ENCODE results near the gene MR1. TPM values are rescaled to one million over a fixed set of nuclear protein-coding genes. Genes with fewer than 3 reads are reported as not detected.

The MR1 gene
- total RNA-seq (10 to 100 TPM; 13.8 to 16.4 TPM), polyA plus RNA-seq (37.7 TPM)

DNA sequence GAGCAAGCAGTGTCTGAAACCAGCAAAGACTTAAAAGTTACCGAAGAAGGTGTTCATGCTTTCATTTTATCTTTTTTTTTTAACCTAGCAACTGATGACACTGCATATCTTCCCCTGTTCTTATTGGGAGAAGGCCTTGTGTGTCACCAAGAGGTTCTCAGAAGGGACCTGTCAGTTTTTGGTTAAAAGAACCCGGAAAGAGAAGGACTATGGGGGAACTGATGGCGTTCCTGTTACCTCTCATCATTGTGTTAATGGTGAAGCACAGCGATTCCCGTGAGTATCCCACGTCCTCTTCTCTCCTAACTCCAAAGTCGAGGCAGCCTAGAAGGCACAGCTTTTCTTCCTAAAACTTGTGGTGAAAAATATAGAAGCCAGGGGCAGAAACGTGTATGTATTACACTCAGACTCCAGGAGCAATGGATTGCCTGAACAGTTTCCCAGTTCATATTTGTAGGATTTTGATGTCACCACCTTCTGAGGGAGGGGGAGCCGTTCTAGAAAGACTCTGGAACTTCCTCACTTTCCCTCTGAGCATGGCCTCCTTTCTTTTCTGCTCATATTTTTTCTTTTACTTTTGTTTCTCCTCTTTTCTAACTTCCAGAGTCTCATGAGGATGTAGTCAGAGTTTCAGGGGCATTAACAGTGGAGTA lies at the start of gene MR1:
TSS of gene MR1 (plus strand) at position 185 of the 653 bp plus-strand sequence. CDS start at position 210, 25 bp downstream.
- Histone ChIP-seq H3K4me1 (ENCODE audit: insufficient read depth, low read length) (peaks cover 53% of the 10 kb centered on the region), H3K4me3 (ENCODE audit: low read length) (peak within 1 kb of the TSS; percentile 81), H3K36me3 (ENCODE audit: insufficient read depth, low read length) (no peaks in the 10 kb centered on the region), H3K9me3 (ENCODE audit: low read length) (no peaks in the 10 kb centered on the region), H3K27me3 (ENCODE audit: insufficient read depth, low read length, poor library complexity, severe bottlenecking) (no peaks in the 10 kb centered on the region), H3K27ac (ENCODE audit: low read depth, low read length) (peak within 1 kb of the TSS; percentile 87)
- Mint-ChIP-seq H3K9me3 (no peaks in the 10 kb centered on the region), H3K36me3 (peaks cover 3 to 29% (median 5%) of the 10 kb centered on the region in 3 donors), H3K4me3 (peak within 1 kb of the TSS; percentile 90 to 99 (median 97)), H3K27me3 (no peaks in the 10 kb centered on the region), H3K27ac (peak within 1 kb of the TSS; percentile 97 to 100 (median 99)), H3K4me1 (peaks cover 50 to 65% (median 65%) of the 10 kb centered on the region in 3 donors)
- DNase-seq = peak; percentile 2 to 87 (median 66)
- CTCF ChIA-PET = interaction anchor here (0.6 to 3.8 kb wide), 7 partner anchors 9 to 130 kb away, joined by 3 to 19 read pairs (median 6); partner anchors contain the start of gene STX6
- POLR2A ChIA-PET = interaction anchor here (0.8 to 2.4 kb wide), 3 partner anchors 11 to 110 kb away, joined by 3 to 25 read pairs (median 13); partner anchors contain the start of genes IER5 and STX6

DNA sequence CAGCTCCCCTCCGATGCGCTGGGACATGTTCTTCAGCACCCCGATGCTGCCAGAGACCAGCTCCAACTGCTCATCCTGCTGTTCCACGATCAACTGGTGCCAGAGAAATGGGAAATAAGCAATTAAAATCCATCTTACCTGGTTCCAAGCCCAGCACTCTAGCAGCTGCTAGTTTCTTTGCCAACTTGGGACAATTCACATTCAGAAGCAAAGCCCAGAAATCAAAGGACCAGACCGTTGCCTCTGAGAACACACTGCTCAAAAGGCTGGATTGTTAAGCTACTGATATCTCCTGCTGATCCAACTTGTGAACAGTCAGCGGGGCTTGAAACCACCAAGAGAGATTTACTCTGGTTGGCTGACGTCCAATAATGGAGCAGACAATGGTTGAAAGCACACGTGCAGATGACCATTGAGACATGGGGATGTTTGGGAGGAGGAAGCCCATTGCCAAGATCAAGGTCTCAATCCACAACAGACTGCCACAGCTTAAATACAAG lies 45.5 kb upstream of the MR1 start:
- ChIA-PET CTCF (no interaction called here), POLR2A (no interaction called here)
- Mint-ChIP-seq H3K9me3 (no peaks in the 10 kb centered on the region), H3K27ac (peak overlapping the region in 1 of 8 donors; percentile 64), H3K4me1 (peaks cover 0 to 3% (median 2%) of the 10 kb centered on the region in 3 donors), H3K36me3 (peaks cover 7 to 92% (median 24%) of the 10 kb centered on the region in 3 donors), H3K4me3 (no peak overlapping the region), H3K27me3 (no peaks in the 10 kb centered on the region)
- Histone ChIP-seq H3K27ac (ENCODE audit: low read depth, low read length) (no peak overlapping the region), H3K27me3 (ENCODE audit: insufficient read depth, low read length, poor library complexity, severe bottlenecking) (no peaks in the 10 kb centered on the region), H3K36me3 (ENCODE audit: insufficient read depth, low read length) (peaks cover 41% of the 10 kb centered on the region), H3K4me1 (ENCODE audit: insufficient read depth, low read length) (no peaks in the 10 kb centered on the region), H3K9me3 (ENCODE audit: low read length) (no peaks in the 10 kb centered on the region), H3K4me3 (ENCODE audit: low read length) (no peak overlapping the region)
- no peak for DNase-seq

DNA sequence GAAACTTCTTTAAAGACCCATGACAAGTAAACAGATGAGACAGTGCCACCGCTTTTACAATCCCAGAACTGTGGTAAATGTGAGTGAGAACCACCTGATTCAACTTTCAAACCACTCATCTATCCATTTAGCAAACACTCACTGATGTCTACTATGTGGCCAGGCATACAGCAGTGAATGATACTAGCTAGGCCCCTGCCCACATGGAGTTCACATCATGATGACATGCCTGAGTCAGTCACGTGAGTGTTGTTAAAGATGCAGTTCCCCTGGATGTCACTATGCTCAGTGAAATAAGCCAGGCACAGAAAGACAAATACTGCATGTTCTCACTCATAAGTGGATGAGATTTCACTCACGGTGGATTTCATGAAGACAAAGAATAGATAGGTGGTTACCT lies 39.5 kb upstream of the MR1 start:
- H3K4me1 ChIP-seq (ENCODE audit: insufficient read depth, low read length) = no peaks in the 10 kb centered on the region
- no peaks in the 10 kb centered on the region for H3K27me3 ChIP-seq (ENCODE audit: insufficient read depth, low read length, poor library complexity, severe bottlenecking)
- Mint-ChIP-seq H3K36me3 (peaks cover 0 to 65% (median 8%) of the 10 kb centered on the region in 3 donors), H3K4me3 (no peak overlapping the region), H3K27ac (peak overlapping the region in 2 of 8 donors; percentile 4 to 6), H3K4me1 (peaks cover 1 to 4% (median 4%) of the 10 kb centered on the region in 3 donors), H3K27me3 (no peaks in the 10 kb centered on the region), H3K9me3 (no peaks in the 10 kb centered on the region)
- ChIA-PET POLR2A (no interaction called here), CTCF (no interaction called here)
- DNase-seq = no peak
- H3K4me3 ChIP-seq (ENCODE audit: low read length) = no peak overlapping the region
- no peak overlapping the region for H3K27ac ChIP-seq (ENCODE audit: low read depth, low read length)
- H3K36me3 ChIP-seq (ENCODE audit: insufficient read depth, low read length) = peaks cover 16% of the 10 kb centered on the region
- no peaks in the 10 kb centered on the region for H3K9me3 ChIP-seq (ENCODE audit: low read length)

DNA sequence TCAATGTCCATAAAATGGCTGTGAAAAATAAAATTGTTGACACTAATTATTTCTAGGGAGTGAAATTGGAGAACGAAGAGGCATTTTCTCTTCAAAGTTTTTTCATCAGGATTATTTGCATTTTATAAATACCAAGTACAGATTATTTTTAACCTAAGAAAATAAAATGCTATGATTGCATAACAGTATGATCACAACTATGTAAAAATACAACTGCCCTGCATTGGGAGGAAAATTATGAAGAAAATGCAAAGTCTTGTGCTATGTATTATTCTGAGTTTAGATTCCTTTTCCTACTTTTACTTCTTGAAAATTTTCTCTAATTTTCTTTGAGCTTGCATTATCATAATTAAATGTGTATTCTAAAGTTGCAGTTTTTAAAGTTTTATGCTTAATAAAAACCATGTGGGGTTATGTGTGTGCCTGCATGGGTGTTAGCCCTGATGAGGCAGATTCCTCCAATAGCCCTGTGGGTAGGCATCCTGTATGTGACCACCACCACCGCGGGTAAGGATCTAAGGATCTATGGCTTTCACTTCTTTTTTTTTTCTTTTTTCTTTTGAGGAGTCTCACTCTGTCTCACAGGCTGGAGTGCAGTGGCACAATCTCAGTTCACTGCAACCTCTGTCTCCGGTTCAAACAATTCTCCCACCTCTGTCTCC lies 35.8 kb upstream of the MR1 start:
- no peaks in the 10 kb centered on the region for H3K27me3 ChIP-seq (ENCODE audit: insufficient read depth, low read length, poor library complexity, severe bottlenecking)
- ChIA-PET POLR2A (no interaction called here), CTCF (no interaction called here)
- peaks cover 4% of the 10 kb centered on the region for H3K36me3 ChIP-seq (ENCODE audit: insufficient read depth, low read length)
- no peaks in the 10 kb centered on the region for H3K9me3 ChIP-seq (ENCODE audit: low read length)
- H3K4me3 ChIP-seq (ENCODE audit: low read length) = no peak overlapping the region
- no peak overlapping the region for H3K4me3 Mint-ChIP-seq
- H3K27ac Mint-ChIP-seq = peak overlapping the region in 1 of 8 donors; percentile 17
- H3K4me1 Mint-ChIP-seq = peaks cover 4 to 14% (median 6%) of the 10 kb centered on the region in 3 donors
- H3K36me3 Mint-ChIP-seq = peaks cover 6 to 58% (median 18%) of the 10 kb centered on the region in 3 donors
- no peaks in the 10 kb centered on the region for H3K9me3 Mint-ChIP-seq
- no peak for DNase-seq
- no peaks in the 10 kb centered on the region for H3K4me1 ChIP-seq (ENCODE audit: insufficient read depth, low read length)
- no peaks in the 10 kb centered on the region for H3K27me3 Mint-ChIP-seq
- H3K27ac ChIP-seq (ENCODE audit: low read depth, low read length) = no peak overlapping the region

DNA sequence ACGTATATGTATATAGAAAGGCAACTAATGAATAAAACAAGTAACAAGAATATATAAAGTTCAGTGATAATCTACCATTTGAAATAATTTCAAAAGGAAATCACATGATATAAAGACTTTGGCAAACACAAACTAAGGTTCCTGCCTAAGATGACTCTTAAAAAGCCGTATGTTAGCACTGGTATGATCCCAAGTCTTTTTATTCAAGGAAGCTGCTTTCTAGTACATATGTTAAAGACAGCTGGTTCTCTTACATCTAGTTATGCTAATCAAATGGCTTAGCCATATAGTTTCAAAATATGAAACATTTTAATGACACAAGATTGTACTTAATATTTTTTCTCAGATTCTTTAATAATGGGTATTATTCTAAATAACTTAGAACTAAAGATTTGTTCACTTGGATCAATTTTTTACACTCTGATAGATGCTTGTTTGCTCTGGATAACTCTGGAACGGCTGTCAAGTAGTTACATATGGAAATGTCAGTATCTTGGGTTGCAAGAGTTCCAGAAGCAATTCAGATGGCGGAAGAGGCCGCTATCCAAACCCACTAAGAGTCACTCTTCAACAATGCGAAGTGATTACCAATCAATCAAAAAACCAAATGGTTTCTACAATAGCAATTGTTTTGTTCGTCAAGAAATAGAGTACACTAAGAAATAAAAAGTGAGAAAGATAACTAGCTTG lies 32.5 kb upstream of the MR1 start:
- H3K9me3 ChIP-seq (ENCODE audit: low read length) = no peaks in the 10 kb centered on the region
- Mint-ChIP-seq H3K27ac (no peak overlapping the region), H3K27me3 (no peaks in the 10 kb centered on the region), H3K36me3 (peaks cover 14 to 69% (median 22%) of the 10 kb centered on the region in 3 donors), H3K9me3 (no peaks in the 10 kb centered on the region), H3K4me3 (no peak overlapping the region), H3K4me1 (peaks cover 8 to 20% (median 9%) of the 10 kb centered on the region in 3 donors)
- no peak overlapping the region for H3K27ac ChIP-seq (ENCODE audit: low read depth, low read length)
- peaks cover 18% of the 10 kb centered on the region for H3K36me3 ChIP-seq (ENCODE audit: insufficient read depth, low read length)
- ChIA-PET CTCF (no interaction called here), POLR2A (no interaction called here)
- DNase-seq = no peak
- H3K4me1 ChIP-seq (ENCODE audit: insufficient read depth, low read length) = no peaks in the 10 kb centered on the region
- no peaks in the 10 kb centered on the region for H3K27me3 ChIP-seq (ENCODE audit: insufficient read depth, low read length, poor library complexity, severe bottlenecking)
- H3K4me3 ChIP-seq (ENCODE audit: low read length) = no peak overlapping the region

DNA sequence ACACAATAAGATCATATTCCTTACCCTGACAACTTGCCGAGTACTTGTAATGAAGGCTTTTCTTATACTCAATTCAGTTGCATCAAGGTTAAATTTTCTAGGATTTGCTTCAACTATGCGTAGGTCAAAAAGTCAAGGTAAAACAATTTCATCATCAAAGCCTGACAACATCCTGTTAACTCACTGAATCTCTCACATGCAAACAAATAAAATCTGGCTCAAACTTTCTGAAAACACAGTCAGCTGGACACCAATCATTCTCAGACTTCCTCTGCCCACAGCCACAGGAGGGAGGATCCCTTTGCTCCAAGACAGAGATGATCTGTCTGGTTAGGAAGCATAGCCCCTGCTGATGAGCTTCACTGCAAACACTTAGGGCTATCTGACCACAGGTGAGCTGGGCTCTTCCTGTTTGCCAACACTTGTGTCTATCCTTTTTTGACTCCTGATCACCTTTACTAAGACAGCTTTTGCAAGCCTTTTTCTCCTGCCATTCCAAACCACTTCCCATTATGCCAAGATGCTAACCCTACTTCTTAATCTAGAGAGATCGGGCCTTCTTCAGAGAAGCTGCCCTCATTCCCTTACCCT lies 31.1 kb upstream of the MR1 start:
- Histone ChIP-seq H3K4me1 (ENCODE audit: insufficient read depth, low read length) (no peaks in the 10 kb centered on the region), H3K27me3 (ENCODE audit: insufficient read depth, low read length, poor library complexity, severe bottlenecking) (no peaks in the 10 kb centered on the region), H3K27ac (ENCODE audit: low read depth, low read length) (no peak overlapping the region), H3K4me3 (ENCODE audit: low read length) (no peak overlapping the region), H3K36me3 (ENCODE audit: insufficient read depth, low read length) (peaks cover 18% of the 10 kb centered on the region), H3K9me3 (ENCODE audit: low read length) (no peaks in the 10 kb centered on the region)
- Mint-ChIP-seq H3K27me3 (no peaks in the 10 kb centered on the region), H3K27ac (no peak overlapping the region), H3K36me3 (peaks cover 14 to 66% (median 22%) of the 10 kb centered on the region in 3 donors), H3K4me1 (peaks cover 12 to 24% (median 16%) of the 10 kb centered on the region in 3 donors), H3K4me3 (no peak overlapping the region), H3K9me3 (no peaks in the 10 kb centered on the region)
- ChIA-PET POLR2A (no interaction called here), CTCF (no interaction called here)
- DNase-seq = no peak

DNA sequence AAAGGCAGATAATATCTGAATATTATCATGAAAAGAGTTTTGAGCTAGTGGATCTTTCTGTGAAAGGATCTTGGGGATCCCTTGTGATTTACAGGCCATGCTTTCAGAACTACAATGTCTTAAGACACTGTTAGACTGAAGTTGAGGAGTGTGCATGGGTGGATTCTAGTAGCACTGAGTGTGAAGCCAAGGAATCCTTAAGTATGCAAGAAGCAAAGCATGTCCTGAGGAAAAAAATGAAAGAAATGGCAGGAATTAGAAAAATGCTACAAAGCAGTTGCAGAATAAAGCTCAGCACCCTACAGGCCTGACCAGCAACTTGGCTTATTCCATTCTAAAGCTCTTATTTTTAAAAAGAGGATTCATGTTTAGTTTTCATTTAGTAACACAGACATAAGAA lies 23.0 kb upstream of the MR1 start:
- POLR2A ChIA-PET = no interaction called here
- H3K27ac Mint-ChIP-seq = peak overlapping the region in 2 of 8 donors; percentile 2 to 9
- CTCF ChIA-PET = no interaction called here
- peak overlapping the region in 1 of 7 donors; percentile 10 for H3K4me3 Mint-ChIP-seq
- H3K27ac ChIP-seq (ENCODE audit: low read depth, low read length) = no peak overlapping the region
- no peaks in the 10 kb centered on the region for H3K36me3 ChIP-seq (ENCODE audit: insufficient read depth, low read length)
- H3K36me3 Mint-ChIP-seq = peaks cover 0 to 11% (median 2%) of the 10 kb centered on the region in 3 donors
- H3K4me1 ChIP-seq (ENCODE audit: insufficient read depth, low read length) = peaks cover 13% of the 10 kb centered on the region
- H3K27me3 Mint-ChIP-seq = no peaks in the 10 kb centered on the region
- H3K9me3 Mint-ChIP-seq = no peaks in the 10 kb centered on the region
- no peaks in the 10 kb centered on the region for H3K27me3 ChIP-seq (ENCODE audit: insufficient read depth, low read length, poor library complexity, severe bottlenecking)
- no peaks in the 10 kb centered on the region for H3K9me3 ChIP-seq (ENCODE audit: low read length)
- H3K4me1 Mint-ChIP-seq = peaks cover 38 to 52% (median 42%) of the 10 kb centered on the region in 3 donors
- no peak for DNase-seq
- H3K4me3 ChIP-seq (ENCODE audit: low read length) = no peak overlapping the region

Measured in CD8-positive, alpha-beta memory T cell (primary cell).